SK-N-MC (cell line): Measurements from ENCODE around the gene CTAGE4.

ENCODE experiments used
- EZH2 ChIP-seq: fragments of 200-600 bp; sonication (generic); IDR thresholded peaks from one replicate; pipeline ENCODE4 v1.6.1; 2017; ENCODE audit warnings: antibody characterized with exemption
- FOXP2 ChIP-seq: optimal IDR thresholded peaks from 2 replicates; pipeline ENCODE3; 2011; ENCODE audit warnings: mild to moderate bottlenecking, moderate library complexity; ENCODE audit not compliant: insufficient read depth; ENCODE audit errors: extremely low read length, control extremely low read depth
- POLR2AphosphoS5 ChIP-seq: IDR thresholded peaks from 2 replicates; pipeline ENCODE4 v1.6.1; 2012; ENCODE audit warnings: mild to moderate bottlenecking, low read depth, low read length, borderline replicate concordance

- TF ChIP-seq POLR2AphosphoS5 (no peak), EZH2 (no peak), FOXP2 (no peak)
These were observed 38.8 kb upstream of the CTAGE4 start for GRCh38 chr7:144144426-144144825.
